ENCODE data around the gene RBX1. TPM values are rescaled to one million over a fixed set of nuclear protein-coding genes. Genes with fewer than 3 reads are reported as not detected.
A peak's percentile ranks its signal among the peaks of the same experiment; 100 is the strongest.

RBX1 gene
- total RNA-seq, 2 experiments from 2014 or later, result 71.5 to 81.1 TPM

- Mint-ChIP-seq H3K4me3 (peak overlapping the region; percentile 96), H3K9me3 (no peaks in the 10 kb centered on the region), H3K4me1 (peaks cover 36% of the 10 kb centered on the region), H3K27me3 (no peaks in the 10 kb centered on the region), H3K36me3 (ENCODE audit: low read depth) (peaks cover 26% of the 10 kb centered on the region), H3K27ac (peak overlapping the region; percentile 100)
- ChIA-PET CTCF (interaction anchor here (0.6 to 1.9 kb wide), 7 partner anchors 8 to 286 kb away, joined by 3 to 4 read pairs (median 4); no protein-coding TSS in a partner anchor), POLR2A (interaction anchor here (0.5 to 1.6 kb wide), 7 partner anchors 70 to 675 kb away, joined by 3 to 9 read pairs (median 4); partner anchors contain the start of gene XRCC6)
- DNase-seq, result no peak
Observed at GRCh38 chr22:40951795-40952605, 822 bp downstream of the RBX1 start.

- Mint-ChIP-seq H3K27ac (peak overlapping the region; percentile 43), H3K4me1 (peaks cover 34% of the 10 kb centered on the region), H3K36me3 (ENCODE audit: low read depth) (peaks cover 30% of the 10 kb centered on the region), H3K27me3 (no peaks in the 10 kb centered on the region), H3K4me3 (peak overlapping the region; percentile 96), H3K9me3 (no peaks in the 10 kb centered on the region)
- DNase-seq, result no peak
- ChIA-PET CTCF (interaction anchor here (0.6 to 1.3 kb wide), 3 partner anchors 115 to 973 kb away, joined by 3 to 5 read pairs (median 3); partner anchors contain the start of gene TNFRSF13C), POLR2A (interaction anchor here (0.7 kb wide), 1 partner anchor 333 kb away, joined by 5 read pairs; no protein-coding TSS in a partner anchor)
Observed at GRCh38 chr22:40953471-40953870, 2.3 kb downstream of the RBX1 start.

GRCh38 chr22:40954113-40954512, 2.9 kb downstream of the RBX1 start:
- H3K9me3 Mint-ChIP-seq, result no peaks in the 10 kb centered on the region
- no peak for DNase-seq
- CTCF ChIA-PET, result interaction anchor here (0.7 kb wide), 1 partner anchor 973 kb away, joined by 3 read pairs; the partner anchor contains the start of gene TNFRSF13C
- H3K36me3 Mint-ChIP-seq (ENCODE audit: low read depth), result peaks cover 32% of the 10 kb centered on the region
- POLR2A ChIA-PET, result interaction anchor here (0.7 kb wide), 1 partner anchor 333 kb away, joined by 5 read pairs; no protein-coding TSS in a partner anchor
- H3K27me3 Mint-ChIP-seq, result no peaks in the 10 kb centered on the region
- H3K27ac Mint-ChIP-seq, result no peak overlapping the region
- peaks cover 34% of the 10 kb centered on the region for H3K4me1 Mint-ChIP-seq
- no peak overlapping the region for H3K4me3 Mint-ChIP-seq

GRCh38 chr22:40955571-40955970, 4.4 kb downstream of the RBX1 start:
- CTCF ChIA-PET, result interaction anchor here (0.5 kb wide), 1 partner anchor 142 kb away, joined by 4 read pairs; no protein-coding TSS in a partner anchor

GRCh38 chr22:40957601-40958000, 6.4 kb downstream of the RBX1 start:
- Mint-ChIP-seq H3K9me3 (no peaks in the 10 kb centered on the region), H3K36me3 (ENCODE audit: low read depth) (peaks cover 37% of the 10 kb centered on the region), H3K27ac (no peak overlapping the region), H3K4me3 (no peak overlapping the region), H3K4me1 (peaks cover 29% of the 10 kb centered on the region), H3K27me3 (no peaks in the 10 kb centered on the region)
- POLR2A ChIA-PET, result no interaction called here
- no peak for DNase-seq
- CTCF ChIA-PET, result interaction anchor here (1.4 to 2.2 kb wide), 2 partner anchors 9 to 135 kb away, joined by 3 to 5 read pairs; partner anchors contain the start of gene EP300

More at GRCh38 chr22:40955571-40955970, 4.4 kb downstream of the RBX1 start:
- Mint-ChIP-seq H3K4me3 (no peak overlapping the region), H3K9me3 (no peaks in the 10 kb centered on the region), H3K27me3 (no peaks in the 10 kb centered on the region), H3K36me3 (ENCODE audit: low read depth) (peaks cover 33% of the 10 kb centered on the region), H3K4me1 (peaks cover 31% of the 10 kb centered on the region), H3K27ac (no peak overlapping the region)
- no peak for DNase-seq
- POLR2A ChIA-PET, result no interaction called here

- H3K4me3 Mint-ChIP-seq, result no peak overlapping the region
- no peak overlapping the region for H3K27ac Mint-ChIP-seq
- ChIA-PET CTCF (interaction anchor here (0.6 to 2.2 kb wide), 4 partner anchors 8 to 491 kb away, joined by 3 to 5 read pairs (median 4); partner anchors contain the start of genes CHADL and EP300), POLR2A (no interaction called here)
- H3K4me1 Mint-ChIP-seq, result peaks cover 23% of the 10 kb centered on the region
- no peaks in the 10 kb centered on the region for H3K9me3 Mint-ChIP-seq
- DNase-seq, result no peak
- peaks cover 38% of the 10 kb centered on the region for H3K36me3 Mint-ChIP-seq (ENCODE audit: low read depth)
- H3K27me3 Mint-ChIP-seq, result no peaks in the 10 kb centered on the region
Observed at GRCh38 chr22:40958299-40958698, 7.1 kb downstream of the RBX1 start.

- ChIA-PET CTCF (interaction anchor here (0.6 to 2.3 kb wide), 4 partner anchors 9 to 1522 kb away, joined by 3 to 6 read pairs (median 4); partner anchors contain the start of gene RBX1), POLR2A (interaction anchor here (0.6 kb wide), 1 partner anchor 12 kb away, joined by 5 read pairs; no protein-coding TSS in a partner anchor)
- Mint-ChIP-seq H3K36me3 (ENCODE audit: low read depth) (peaks cover 36% of the 10 kb centered on the region), H3K4me3 (no peak overlapping the region), H3K4me1 (peaks cover 16% of the 10 kb centered on the region), H3K27me3 (no peaks in the 10 kb centered on the region), H3K9me3 (no peaks in the 10 kb centered on the region), H3K27ac (peak overlapping the region; percentile 39)
- DNase-seq, result no peak
Observed at GRCh38 chr22:40960145-40960544, 9.0 kb downstream of the RBX1 start.

GRCh38 chr22:40965936-40966725, 15.0 kb downstream of the RBX1 start:
- no peaks in the 10 kb centered on the region for H3K27me3 Mint-ChIP-seq

GRCh38 chr22:40966726-40967085, 15.5 kb downstream of the RBX1 start:
- Mint-ChIP-seq H3K36me3 (ENCODE audit: low read depth) (peaks cover 38% of the 10 kb centered on the region), H3K27me3 (no peaks in the 10 kb centered on the region), H3K27ac (no peak overlapping the region), H3K4me1 (peaks cover 23% of the 10 kb centered on the region), H3K9me3 (no peaks in the 10 kb centered on the region), H3K4me3 (no peak overlapping the region)
- no peak for DNase-seq
- POLR2A ChIA-PET, result no interaction called here
- CTCF ChIA-PET, result interaction anchor here (0.6 to 1.0 kb wide), 3 partner anchors 9 to 31 kb away, joined by 3 read pairs; partner anchors contain the start of gene RBX1

More at GRCh38 chr22:40965936-40966725, 15.0 kb downstream of the RBX1 start:
- no peak overlapping the region for H3K4me3 Mint-ChIP-seq
- CTCF ChIA-PET, result interaction anchor here (0.7 to 1.0 kb wide), 2 partner anchors 8 to 15 kb away, joined by 3 read pairs; partner anchors contain the start of gene RBX1
- DNase-seq, result no peak
- POLR2A ChIA-PET, result no interaction called here
- H3K36me3 Mint-ChIP-seq (ENCODE audit: low read depth), result peaks cover 38% of the 10 kb centered on the region
- peaks cover 23% of the 10 kb centered on the region for H3K4me1 Mint-ChIP-seq
- H3K9me3 Mint-ChIP-seq, result no peaks in the 10 kb centered on the region
- H3K27ac Mint-ChIP-seq, result no peak overlapping the region

GRCh38 chr22:40967111-40967760, 16.1 kb downstream of the RBX1 start:
- H3K4me3 Mint-ChIP-seq, result no peak overlapping the region
- H3K9me3 Mint-ChIP-seq, result no peaks in the 10 kb centered on the region
- ChIA-PET POLR2A (no interaction called here), CTCF (interaction anchor here (0.6 to 1.0 kb wide), 3 partner anchors 10 to 30 kb away, joined by 3 read pairs; partner anchors contain the start of gene RBX1)
- DNase-seq, result no peak
- H3K27ac Mint-ChIP-seq, result no peak overlapping the region
- H3K36me3 Mint-ChIP-seq (ENCODE audit: low read depth), result peaks cover 39% of the 10 kb centered on the region
- H3K27me3 Mint-ChIP-seq, result no peaks in the 10 kb centered on the region
- H3K4me1 Mint-ChIP-seq, result peaks cover 23% of the 10 kb centered on the region

- H3K4me3 Mint-ChIP-seq, result no peak overlapping the region
- DNase-seq, result no peak
- CTCF ChIA-PET, result interaction anchor here (1.1 to 1.9 kb wide), 4 partner anchors 13 to 110 kb away, joined by 3 to 6 read pairs (median 4); no protein-coding TSS in a partner anchor
- peak overlapping the region; percentile 0 for H3K27ac Mint-ChIP-seq
- H3K36me3 Mint-ChIP-seq (ENCODE audit: low read depth), result peaks cover 21% of the 10 kb centered on the region
- H3K27me3 Mint-ChIP-seq, result no peaks in the 10 kb centered on the region
- POLR2A ChIA-PET, result no interaction called here
- H3K4me1 Mint-ChIP-seq, result peaks cover 3% of the 10 kb centered on the region
- no peaks in the 10 kb centered on the region for H3K9me3 Mint-ChIP-seq
Observed at GRCh38 chr22:40972587-40972986, 21.4 kb downstream of the RBX1 start.

- no peak overlapping the region for H3K27ac Mint-ChIP-seq
- H3K4me3 Mint-ChIP-seq, result no peak overlapping the region
- ChIA-PET CTCF (interaction anchor here (1.1 to 1.9 kb wide), 4 partner anchors 9 to 109 kb away, joined by 3 to 6 read pairs (median 3); no protein-coding TSS in a partner anchor), POLR2A (no interaction called here)
- peaks cover 3% of the 10 kb centered on the region for H3K4me1 Mint-ChIP-seq
- no peak for DNase-seq
- H3K9me3 Mint-ChIP-seq, result no peaks in the 10 kb centered on the region
- H3K27me3 Mint-ChIP-seq, result no peaks in the 10 kb centered on the region
- H3K36me3 Mint-ChIP-seq (ENCODE audit: low read depth), result peaks cover 21% of the 10 kb centered on the region
Observed at GRCh38 chr22:40973144-40973543, 22.0 kb downstream of the RBX1 start.
